Endothelial cell (in vitro differentiated cells): Measurements from ENCODE around the gene PRLHR. TPM values are rescaled to one million over a fixed set of nuclear protein-coding genes. Genes with fewer than 3 reads are reported as not detected.

ENCODE experiments used
- DNase-seq: peaks from one replicate; pipeline ENCODE4 v3.0.0; 2021; ENCODE audit warnings: low spot score
- H3K27ac Mint-ChIP-seq: one replicate; pipeline ENCODE4 v1.8.0; 2021; ENCODE audit warnings: mixed read lengths, inconsistent platforms; ENCODE audit not compliant: unreplicated experiment
- H3K27me3 Mint-ChIP-seq: one replicate; pipeline ENCODE4 v1.8.0; 2021; ENCODE audit warnings: mild to moderate bottlenecking, moderate library complexity, mixed read lengths, inconsistent platforms; ENCODE audit not compliant: unreplicated experiment
- H3K36me3 Mint-ChIP-seq: one replicate; pipeline ENCODE4 v1.8.0; 2021; ENCODE audit warnings: mild to moderate bottlenecking, low read depth, mixed read lengths, inconsistent platforms; ENCODE audit not compliant: unreplicated experiment
- H3K4me1 Mint-ChIP-seq: one replicate; pipeline ENCODE4 v1.8.0; 2021; ENCODE audit warnings: mild to moderate bottlenecking, mixed read lengths, inconsistent platforms; ENCODE audit not compliant: unreplicated experiment
- H3K4me3 Mint-ChIP-seq: one replicate; pipeline ENCODE4 v1.8.0; 2021; ENCODE audit warnings: mild to moderate bottlenecking, mixed read lengths, inconsistent platforms; ENCODE audit not compliant: unreplicated experiment
- H3K9me3 Mint-ChIP-seq: one replicate; pipeline ENCODE4 v1.8.0; 2021; ENCODE audit warnings: mixed read lengths, inconsistent platforms; ENCODE audit not compliant: unreplicated experiment
- total RNA-seq: library from RNA; stranded (reverse); fragmentation: NEBNext Ultra II Directional; extraction: Animal tissue kit (Norgen Biotek cat#: 25700); gene quantifications from one replicate; pipeline ENCODE4 v1.2.1, GENCODE V29; 2021; ENCODE audit not compliant: unreplicated experiment
- TF ChIP-seq, protein P1 (sequence below): fragments of 200-600 bp; sonication (generic); IDR thresholded peaks from one replicate; pipeline ENCODE4 v1.5.0; 2021; ENCODE audit warnings: antibody characterized with exemption; ENCODE audit not compliant: unreplicated experiment

PRLHR gene
- total RNA-seq, 1 donor from 2014 or later, result not detected

DNA sequence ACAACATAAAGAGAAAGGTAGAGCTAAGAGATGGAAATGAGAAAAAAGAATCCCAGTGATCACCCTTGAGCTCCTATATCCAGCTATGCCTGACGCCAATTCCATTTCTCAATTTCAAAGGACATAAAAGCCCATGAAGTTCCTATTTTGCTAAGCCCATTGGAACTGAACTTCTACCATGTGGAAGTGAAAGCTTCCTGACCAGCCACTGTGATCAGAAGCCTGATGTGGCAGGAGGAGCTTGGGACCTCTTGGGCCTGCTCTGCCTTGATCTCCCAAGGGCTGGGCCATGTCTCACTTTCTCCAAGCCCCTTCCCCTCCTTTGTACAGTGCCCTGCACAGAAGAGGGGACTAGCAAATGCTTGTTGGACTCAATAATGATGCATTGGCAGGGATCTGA, 52.7 kb downstream of the PRLHR start:
- TF ChIP-seq, protein P1, sequence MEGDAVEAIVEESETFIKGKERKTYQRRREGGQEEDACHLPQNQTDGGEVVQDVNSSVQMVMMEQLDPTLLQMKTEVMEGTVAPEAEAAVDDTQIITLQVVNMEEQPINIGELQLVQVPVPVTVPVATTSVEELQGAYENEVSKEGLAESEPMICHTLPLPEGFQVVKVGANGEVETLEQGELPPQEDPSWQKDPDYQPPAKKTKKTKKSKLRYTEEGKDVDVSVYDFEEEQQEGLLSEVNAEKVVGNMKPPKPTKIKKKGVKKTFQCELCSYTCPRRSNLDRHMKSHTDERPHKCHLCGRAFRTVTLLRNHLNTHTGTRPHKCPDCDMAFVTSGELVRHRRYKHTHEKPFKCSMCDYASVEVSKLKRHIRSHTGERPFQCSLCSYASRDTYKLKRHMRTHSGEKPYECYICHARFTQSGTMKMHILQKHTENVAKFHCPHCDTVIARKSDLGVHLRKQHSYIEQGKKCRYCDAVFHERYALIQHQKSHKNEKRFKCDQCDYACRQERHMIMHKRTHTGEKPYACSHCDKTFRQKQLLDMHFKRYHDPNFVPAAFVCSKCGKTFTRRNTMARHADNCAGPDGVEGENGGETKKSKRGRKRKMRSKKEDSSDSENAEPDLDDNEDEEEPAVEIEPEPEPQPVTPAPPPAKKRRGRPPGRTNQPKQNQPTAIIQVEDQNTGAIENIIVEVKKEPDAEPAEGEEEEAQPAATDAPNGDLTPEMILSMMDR, result no peak
- Mint-ChIP-seq H3K4me3 (no peak overlapping the region), H3K4me1 (no peaks in the 10 kb centered on the region)

DNA sequence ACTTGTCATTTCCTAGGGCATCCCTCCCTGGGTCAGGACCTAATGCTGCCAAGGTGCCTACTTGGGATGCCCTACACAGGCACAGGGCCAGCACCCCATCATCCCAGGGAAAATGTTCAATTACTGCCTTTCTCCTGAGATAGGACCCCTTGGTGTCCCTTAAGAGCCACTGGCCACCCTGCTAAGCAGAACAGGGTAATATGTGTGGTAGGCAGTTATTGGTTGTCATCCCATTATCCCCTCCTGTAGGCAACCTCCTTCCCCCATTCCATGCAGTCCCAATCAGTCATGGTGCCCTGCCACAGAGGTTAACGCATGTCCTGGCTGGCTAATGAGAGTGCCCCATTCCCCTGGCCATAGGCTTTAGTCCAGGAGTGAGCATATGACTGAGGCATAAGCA, 53.2 kb downstream of the PRLHR start:
- H3K9me3 Mint-ChIP-seq, result no peaks in the 10 kb centered on the region
- no peak for DNase-seq
- peaks cover 8% of the 10 kb centered on the region for H3K27me3 Mint-ChIP-seq

More for the DNA sequence above, 52.7 kb downstream of the PRLHR start:
- Mint-ChIP-seq H3K27me3 (peaks cover 8% of the 10 kb centered on the region), H3K36me3 (no peaks in the 10 kb centered on the region), H3K27ac (no peak overlapping the region), H3K9me3 (no peaks in the 10 kb centered on the region)
- no peak for DNase-seq

DNA sequence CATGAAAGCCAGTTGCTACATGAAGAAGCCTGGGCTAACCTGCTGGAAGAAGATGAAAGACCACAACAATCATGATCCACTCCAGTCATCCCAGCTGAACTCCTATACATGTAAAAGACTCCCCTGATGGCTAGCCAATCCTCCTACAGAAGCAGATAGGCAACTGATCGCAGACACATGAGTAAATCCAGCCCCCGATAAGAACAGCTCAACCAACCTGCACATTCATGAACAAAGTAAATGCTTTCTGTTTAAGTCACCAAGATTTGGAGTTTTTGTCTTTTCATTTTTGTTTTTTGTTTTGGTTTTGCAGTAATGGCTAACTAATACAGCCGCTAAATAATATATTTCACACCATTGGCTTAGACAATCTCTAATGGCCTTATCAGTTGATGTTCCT, 53.7 kb downstream of the PRLHR start:
- H3K4me3 Mint-ChIP-seq, result no peak overlapping the region
- peaks cover 8% of the 10 kb centered on the region for H3K27me3 Mint-ChIP-seq
- DNase-seq, result no peak
- no peaks in the 10 kb centered on the region for H3K9me3 Mint-ChIP-seq
- TF ChIP-seq, protein P1, result no peak
- no peaks in the 10 kb centered on the region for H3K36me3 Mint-ChIP-seq
- H3K4me1 Mint-ChIP-seq, result no peaks in the 10 kb centered on the region
- no peak overlapping the region for H3K27ac Mint-ChIP-seq

More for the DNA sequence above, 53.2 kb downstream of the PRLHR start:
- Mint-ChIP-seq H3K4me1 (no peaks in the 10 kb centered on the region), H3K4me3 (no peak overlapping the region), H3K27ac (no peak overlapping the region), H3K36me3 (no peaks in the 10 kb centered on the region)
- TF ChIP-seq, protein P1, result no peak

Other genes with a start within 250 kb of the PRLHR start
- 59.0 TPM for gene CACUL1, start 159.3 kb upstream of the PRLHR start, total RNA-seq